K562 (cell line): ENCODE data around the gene GMPR. TPM values are rescaled to one million over a fixed set of nuclear protein-coding genes. Genes with fewer than 3 reads are reported as not detected.

Source experiments
- ELF1 ChIP-seq: fragments of 200-800 bp; sonication (Bioruptor generic); IDR thresholded peaks from 2 replicates; pipeline ENCODE4 v1.6.1; 2016; ENCODE audit warnings: missing genetic modification characterization, missing compliant biosample characterization
- EP400 ChIP-seq: fragments of 450-650 bp; IDR thresholded peaks from 2 replicates; pipeline ENCODE4 v1.6.1; 2017; ENCODE audit warnings: antibody characterized with exemption, mild to moderate bottlenecking, moderate library complexity
- ETS1 ChIP-seq: conservative IDR thresholded peaks from 2 replicates; pipeline ENCODE4 v1.6.1; 2011; ENCODE audit warnings: low read depth, mild to moderate bottlenecking, low read length; ENCODE audit not compliant: control insufficient read depth
- FOXA1 ChIP-seq: fragments of 450-650 bp; IDR thresholded peaks from 2 replicates; pipeline ENCODE4 v1.6.1; 2016; ENCODE audit warnings: mild to moderate bottlenecking, borderline replicate concordance
- HCFC1 ChIP-seq: IDR thresholded peaks from 2 replicates; pipeline ENCODE4 v1.6.1; 2012; ENCODE audit warnings: low read depth, low read length, improper control_type of control experiment
- KLF6 ChIP-seq: fragments of 250-450 bp; sonication (Bioruptor Pico); IDR thresholded peaks from 2 replicates; pipeline ENCODE4 v1.4.0; 2020; ENCODE audit warnings: mild to moderate bottlenecking, moderate library complexity, borderline replicate concordance
- MAZ ChIP-seq, 2 experiments: fragments of 450-650 bp in 1 of 2; sonication (generic) in 1 of 2; formaldehyde crosslinking; IDR thresholded peaks in 1 of 2; conservative IDR thresholded peaks in 1 of 2; 2 replicates each; pipeline versions ENCODE4 v1.4.0 to v1.5.0; 2020; ENCODE audit warnings: mild to moderate bottlenecking in 1 of 2, missing genetic modification reagents in 1 of 2
- NFIC ChIP-seq: fragments of 450-650 bp; IDR thresholded peaks from 2 replicates; pipeline ENCODE4 v1.6.1; 2017; ENCODE audit warnings: mild to moderate bottlenecking, inconsistent platforms
- NFIX ChIP-seq: fragments of 250-450 bp; sonication (Bioruptor Pico); IDR thresholded peaks from 2 replicates; pipeline ENCODE4 v1.4.0; 2020; ENCODE audit warnings: low read depth, mild to moderate bottlenecking, moderate library complexity
- PHB2 ChIP-seq: fragments of 450-650 bp; IDR thresholded peaks from 2 replicates; pipeline ENCODE4 v1.6.1; 2017; ENCODE audit warnings: low read depth
- PHF20 ChIP-seq: fragments of 450-650 bp; IDR thresholded peaks from 2 replicates; pipeline ENCODE4 v1.6.1; 2018; ENCODE audit not compliant: partially characterized antibody
- PKNOX1 ChIP-seq: fragments of 450-650 bp; IDR thresholded peaks from 2 replicates; pipeline ENCODE4 v1.6.1; 2016
- STAT6 ChIP-seq: sonication (generic); formaldehyde crosslinking; IDR thresholded peaks from 2 replicates; pipeline ENCODE4 v1.8.1; 2023; ENCODE audit warnings: mild to moderate bottlenecking, missing genetic modification reagents
- TAL1 ChIP-seq: fragments of 450-650 bp; IDR thresholded peaks from 2 replicates; pipeline ENCODE4 v1.6.1; 2016; ENCODE audit warnings: mild to moderate bottlenecking
- TFAM ChIP-seq: fragments of 250-450 bp; sonication (Bioruptor Pico); conservative IDR thresholded peaks from 2 replicates; pipeline ENCODE4 v1.5.0; 2021; ENCODE audit warnings: mild to moderate bottlenecking, moderate library complexity
- UBTF ChIP-seq, 2 experiments: IDR thresholded peaks; 2 replicates each; pipeline ENCODE4 v1.6.1; 2012; ENCODE audit warnings: improper control_type of control experiment in 2 of 2, low read depth in 2 of 2, low read length in 2 of 2, borderline replicate concordance in 1 of 2
- ZC3H11A ChIP-seq: IDR thresholded peaks from 2 replicates; pipeline ENCODE4 v1.6.1; 2012; ENCODE audit warnings: low read depth, low read length, improper control_type of control experiment
- ZNF551 ChIP-seq: fragments of 250-450 bp; sonication (Bioruptor Pico); IDR thresholded peaks from 2 replicates; pipeline ENCODE4 v1.5.0; 2021; ENCODE audit warnings: mild to moderate bottlenecking, moderate library complexity
- ZNF707 ChIP-seq: fragments of 250-450 bp; sonication (Bioruptor Pico); conservative IDR thresholded peaks from 2 replicates; pipeline ENCODE4 v1.8.0; 2022; ENCODE audit warnings: inconsistent platforms, mild to moderate bottlenecking, moderate library complexity
- ZNF830 ChIP-seq: fragments of 250-450 bp; sonication (Bioruptor Pico); IDR thresholded peaks from 2 replicates; pipeline ENCODE4 v1.5.0; 2021; ENCODE audit warnings: mild to moderate bottlenecking
- polyA plus RNA-seq, 8 experiments: library from polyadenylated mRNA; depleted of rRNA in 4 of 8; stranded (reverse) in 5 of 8; unstranded in 3 of 8; fragments of >200 nt; fragmentation: Nextera tagmentation in 2 of 8; fragmentation: Illumina TruSeq in 1 of 8; extraction: Ambion mirVana in 2 of 8; extraction: Trizol in 1 of 8; gene quantifications; 2 replicates each; pipeline versions ENCODE4 v1.2.1 to v1.2.3, GENCODE V29; 2011 to 2014; ENCODE audit warnings: inconsistent platforms in 1 of 8, missing spikeins in 1 of 8
- total RNA-seq, 7 experiments: library from RNA; depleted of rRNA in 6 of 7; stranded (reverse); fragments of >200 nt in 6 of 7; fragmentation: Illumina TruSeq in 2 of 7; extraction: Trizol in 2 of 7; gene quantifications; 2 replicates each; pipeline versions ENCODE4 v1.2.1 to v1.2.3, GENCODE V29; 2011 to 2021; ENCODE audit warnings: low replicate concordance in 1 of 7

GMPR gene
- total and polyA plus RNA-seq, 9 of the 15 experiments (the other 6 are each of a cell fraction or from before 2014, with no cell fraction given): 34.6 to 83.7 (median 49.8) TPM

GRCh38 chr6:16267428-16268263 is 29.3 kb downstream of the GMPR start (continued):
- TF ChIP-seq NFIC (peak; percentile 92), MAZ (CRISPR knock-in tag; conservative IDR thresholded peaks at IDR 0.05 in 1 of 2, IDR thresholded peaks at IDR 0.05 in 1 of 2) (peak; percentile 60 to 73; a peak in 2 of 4 replicates), PKNOX1 (peak; percentile 98), PHB2 (peak; percentile 87), UBTF (IDR thresholded peaks at IDR 0.05; ENCODE audit: borderline replicate concordance in 1 of 2, low read depth in 2 of 2, low read length in 2 of 2) (peak in 1 of 2 experiments; percentile 54; a peak in 1 of 4 replicates), TAL1 (peak; percentile 96), STAT6 (0 out of 2 replicates have a peak, but pooled peaks have one; percentile 67), FOXA1 (no peak), HCFC1 (no peak; the same call in 1 of the 2 replicates), ZC3H11A (no peak), PHF20 (no peak), TFAM (CRISPR knock-in tag) (no peak), NFIX (CRISPR knock-in tag) (no peak; the same call in 1 of the 2 replicates), KLF6 (CRISPR knock-in tag) (no peak; the same call in 1 of the 2 replicates), ETS1 (peak; percentile 96), ZNF707 (CRISPR knock-in tag) (no peak), ZNF551 (CRISPR knock-in tag) (no peak), ELF1 (tag) (peak; percentile 65), ZNF830 (CRISPR knock-in tag) (0 out of 2 replicates have a peak, but pooled peaks have one; percentile 57), EP400 (peak; percentile 60)
